ENCODE data around the gene RYR3. TPM values are rescaled to one million over a fixed set of nuclear protein-coding genes. Genes with fewer than 3 reads are reported as not detected.
"Not testable (repeated sequence)": the region's sequence is repeated elsewhere in the genome, so short reads cannot be mapped to it uniquely, and the experiment has no call there.

RYR3 gene
- total and polyA plus RNA-seq, 5 donors = 0.06 to 0.28 (median 0.09) TPM

GRCh38 chr15:33581032-33581431, 270.3 kb downstream of the RYR3 start:
- Histone ChIP-seq H3K4me1 (ENCODE audit: control insufficient read depth, insufficient read depth, low read length) (no peaks in the 10 kb centered on the region), H3K27ac (ENCODE audit: low read length) (no peak overlapping the region), H3K4me3 (ENCODE audit: low read length) (no peak overlapping the region), H3K9me3 (ENCODE audit: control insufficient read depth, low read length) (no peaks in the 10 kb centered on the region), H3K27me3 (ENCODE audit: control insufficient read depth, insufficient read depth) (no peaks in the 10 kb centered on the region)
- intact Hi-C loops (cut with DNase I) = no loop called here
- WGBS = 37% methylated on average over 3 of the region's 3 CpGs
- ATAC-seq (no peak), DNase-seq (no peak)

- intact Hi-C loops (cut with DNase I) = no loop called here
- ATAC-seq (peak; percentile 52 to 59), DNase-seq (no peak)
- WGBS = 49% methylated on average over 8 of the region's 8 CpGs
- no peaks in the 10 kb centered on the region for H3K4me1 ChIP-seq (ENCODE audit: control insufficient read depth, insufficient read depth, low read length)
- no peaks in the 10 kb centered on the region for H3K27me3 ChIP-seq (ENCODE audit: control insufficient read depth, insufficient read depth)
- no peaks in the 10 kb centered on the region for H3K9me3 ChIP-seq (ENCODE audit: control insufficient read depth, low read length)
- H3K27ac ChIP-seq (ENCODE audit: low read length) = no peak overlapping the region
- H3K4me3 ChIP-seq (ENCODE audit: low read length) = no peak overlapping the region
These were observed 274.0 kb downstream of the RYR3 start for GRCh38 chr15:33584797-33585196.

GRCh38 chr15:33586786-33587697, 276.3 kb downstream of the RYR3 start:
- Histone ChIP-seq H3K4me1 (ENCODE audit: control insufficient read depth, insufficient read depth, low read length) (no peaks in the 10 kb centered on the region), H3K27ac (ENCODE audit: low read length) (no peak overlapping the region), H3K4me3 (ENCODE audit: low read length) (no peak overlapping the region), H3K27me3 (ENCODE audit: control insufficient read depth, insufficient read depth) (no peaks in the 10 kb centered on the region), H3K9me3 (ENCODE audit: control insufficient read depth, low read length) (no peaks in the 10 kb centered on the region)
- intact Hi-C loops (cut with DNase I) = no loop called here
- ATAC-seq (no peak), DNase-seq (no peak)
- 80% methylated on average over 17 of the region's 17 CpGs for WGBS

DNA sequence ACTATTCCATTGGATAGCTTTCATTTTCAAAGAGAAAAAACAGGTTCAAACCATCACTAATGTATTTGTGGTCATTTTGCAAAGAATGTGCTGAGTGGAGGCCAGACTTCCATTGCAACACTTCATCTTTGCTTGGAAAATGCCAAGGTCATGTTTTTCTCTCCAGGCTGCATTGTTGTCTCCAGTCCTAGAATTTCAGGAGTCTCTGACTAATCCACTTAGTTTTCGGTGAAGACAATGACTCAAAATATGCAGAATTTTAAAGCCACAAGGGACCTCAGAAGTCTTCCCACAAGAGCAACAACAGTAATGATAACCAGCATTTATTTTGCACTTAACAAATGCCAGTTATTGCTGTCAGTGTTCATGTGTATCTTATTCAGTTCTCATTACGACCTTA, 277.0 kb downstream of the RYR3 start:
- no peak overlapping the region for H3K4me3 ChIP-seq (ENCODE audit: low read length)
- 47% methylated on average over 2 of the region's 2 CpGs for WGBS
- DNase-seq (no peak), ATAC-seq (no peak)
- H3K27me3 ChIP-seq (ENCODE audit: control insufficient read depth, insufficient read depth) = no peaks in the 10 kb centered on the region
- intact Hi-C loops (cut with DNase I) = no loop called here
- no peak overlapping the region for H3K27ac ChIP-seq (ENCODE audit: low read length)
- H3K4me1 ChIP-seq (ENCODE audit: control insufficient read depth, insufficient read depth, low read length) = no peaks in the 10 kb centered on the region
- no peaks in the 10 kb centered on the region for H3K9me3 ChIP-seq (ENCODE audit: control insufficient read depth, low read length)

GRCh38 chr15:33592864-33593263, 282.1 kb downstream of the RYR3 start:
- ATAC-seq (no peak), DNase-seq (no peak)
- Histone ChIP-seq H3K4me3 (ENCODE audit: low read length) (no peak overlapping the region), H3K27ac (ENCODE audit: low read length) (no peak overlapping the region), H3K27me3 (ENCODE audit: control insufficient read depth, insufficient read depth) (no peaks in the 10 kb centered on the region), H3K9me3 (ENCODE audit: control insufficient read depth, low read length) (no peaks in the 10 kb centered on the region), H3K4me1 (ENCODE audit: control insufficient read depth, insufficient read depth, low read length) (no peaks in the 10 kb centered on the region)
- 82% methylated on average over 5 of the region's 5 CpGs for WGBS
- intact Hi-C loops (cut with DNase I) = no loop called here

DNA sequence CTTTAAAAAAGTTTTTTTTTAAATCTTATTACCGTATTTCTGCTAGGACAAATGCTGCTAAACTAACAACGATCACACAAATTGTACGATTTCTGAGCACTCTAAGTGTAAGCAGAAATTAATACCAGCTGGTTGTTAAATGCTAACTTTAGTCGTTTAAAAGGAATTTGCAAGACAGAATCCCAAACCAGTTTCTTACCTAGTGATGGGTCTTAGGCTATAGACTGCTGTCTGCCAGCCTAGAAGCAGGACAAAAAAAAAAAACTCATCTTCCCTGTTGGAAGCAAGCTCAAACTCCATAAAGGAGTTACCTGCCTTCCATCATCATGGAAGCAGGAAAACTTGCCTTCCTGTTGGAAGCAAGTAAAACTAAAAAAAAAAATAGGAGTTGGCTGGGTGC, 287.6 kb downstream of the RYR3 start:
- H3K4me1 ChIP-seq (ENCODE audit: control insufficient read depth, insufficient read depth, low read length); DNase-seq: not testable (repeated sequence)
- WGBS = 68% methylated on average over 4 of the region's 4 CpGs

GRCh38 chr15:33600212-33600611, 289.4 kb downstream of the RYR3 start:
- ATAC-seq = no peak
- H3K4me3 ChIP-seq (ENCODE audit: low read length) = no peak overlapping the region
- intact Hi-C loops (cut with DNase I) = no loop called here
- H3K4me1 ChIP-seq (ENCODE audit: control insufficient read depth, insufficient read depth, low read length) = no peaks in the 10 kb centered on the region
- H3K9me3 ChIP-seq (ENCODE audit: control insufficient read depth, low read length) = no peaks in the 10 kb centered on the region
- WGBS = 78% methylated on average over 7 of the region's 7 CpGs
- no peak overlapping the region for H3K27ac ChIP-seq (ENCODE audit: low read length)
- no peaks in the 10 kb centered on the region for H3K27me3 ChIP-seq (ENCODE audit: control insufficient read depth, insufficient read depth)
- no peak for DNase-seq

More for the DNA sequence above, 287.6 kb downstream of the RYR3 start:
- ATAC-seq; H3K9me3 ChIP-seq (ENCODE audit: control insufficient read depth, low read length); intact Hi-C loops (cut with DNase I); H3K27ac ChIP-seq (ENCODE audit: low read length); H3K27me3 ChIP-seq (ENCODE audit: control insufficient read depth, insufficient read depth); H3K4me3 ChIP-seq (ENCODE audit: low read length): not testable (repeated sequence)

- no peak for DNase-seq
- H3K9me3 ChIP-seq (ENCODE audit: control insufficient read depth, low read length) = no peaks in the 10 kb centered on the region
- intact Hi-C loops (cut with DNase I) = no loop called here
- no peaks in the 10 kb centered on the region for H3K27me3 ChIP-seq (ENCODE audit: control insufficient read depth, insufficient read depth)
- WGBS = 93% methylated on average over 4 of the region's 4 CpGs
- no peak overlapping the region for H3K27ac ChIP-seq (ENCODE audit: low read length)
- ATAC-seq = no peak
- no peaks in the 10 kb centered on the region for H3K4me1 ChIP-seq (ENCODE audit: control insufficient read depth, insufficient read depth, low read length)
- H3K4me3 ChIP-seq (ENCODE audit: low read length) = no peak overlapping the region
These were observed 290.7 kb downstream of the RYR3 start for GRCh38 chr15:33601461-33601860.

GRCh38 chr15:33608714-33609113, 297.9 kb downstream of the RYR3 start:
- Histone ChIP-seq H3K27me3 (ENCODE audit: control insufficient read depth, insufficient read depth) (no peaks in the 10 kb centered on the region), H3K4me3 (ENCODE audit: low read length) (no peak overlapping the region), H3K27ac (ENCODE audit: low read length) (no peak overlapping the region), H3K9me3 (ENCODE audit: control insufficient read depth, low read length) (no peaks in the 10 kb centered on the region), H3K4me1 (ENCODE audit: control insufficient read depth, insufficient read depth, low read length) (no peaks in the 10 kb centered on the region)
- intact Hi-C loops (cut with DNase I) = no loop called here
- ATAC-seq (no peak), DNase-seq (no peak)
- 45% methylated on average over 7 of the region's 7 CpGs for WGBS

DNA sequence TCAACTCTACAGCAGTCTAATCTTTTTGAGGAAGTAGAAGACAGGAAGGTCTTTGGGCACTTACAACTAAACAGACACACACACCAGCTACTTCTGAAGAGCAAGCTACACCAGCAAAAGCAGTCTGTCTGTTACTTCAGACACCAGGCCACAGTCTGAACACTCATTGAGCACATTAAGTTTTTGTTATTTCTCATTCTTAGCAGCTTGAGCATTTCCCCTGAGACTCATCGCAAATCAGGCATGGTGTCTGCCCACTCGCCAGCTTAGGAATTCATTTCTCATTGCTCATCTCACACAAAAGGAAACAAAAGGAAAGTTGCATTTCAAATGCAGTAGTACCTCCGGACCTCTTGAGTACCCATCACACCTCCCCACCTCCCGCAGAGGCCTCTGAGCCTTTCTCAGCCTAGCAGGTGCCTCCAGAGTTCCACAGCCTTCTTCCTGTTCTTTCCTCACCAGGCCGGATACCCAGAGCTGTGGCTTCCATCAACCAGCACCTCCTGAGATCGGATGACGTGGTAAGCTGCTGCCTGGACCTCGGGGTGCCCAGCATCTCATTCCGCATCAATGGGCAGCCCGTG, 302.0 kb downstream of the RYR3 start:
- H3K4me1 ChIP-seq (ENCODE audit: control insufficient read depth, insufficient read depth, low read length) = no peaks in the 10 kb centered on the region
- WGBS = 78% methylated on average over 10 of the region's 10 CpGs
- no peak overlapping the region for H3K27ac ChIP-seq (ENCODE audit: low read length)
- H3K27me3 ChIP-seq (ENCODE audit: control insufficient read depth, insufficient read depth) = peaks cover 2% of the 10 kb centered on the region
- H3K9me3 ChIP-seq (ENCODE audit: control insufficient read depth, low read length) = no peaks in the 10 kb centered on the region
- DNase-seq = no peak
- intact Hi-C loops (cut with DNase I) = no loop called here
- ATAC-seq = no peak
- H3K4me3 ChIP-seq (ENCODE audit: low read length) = no peak overlapping the region

DNA sequence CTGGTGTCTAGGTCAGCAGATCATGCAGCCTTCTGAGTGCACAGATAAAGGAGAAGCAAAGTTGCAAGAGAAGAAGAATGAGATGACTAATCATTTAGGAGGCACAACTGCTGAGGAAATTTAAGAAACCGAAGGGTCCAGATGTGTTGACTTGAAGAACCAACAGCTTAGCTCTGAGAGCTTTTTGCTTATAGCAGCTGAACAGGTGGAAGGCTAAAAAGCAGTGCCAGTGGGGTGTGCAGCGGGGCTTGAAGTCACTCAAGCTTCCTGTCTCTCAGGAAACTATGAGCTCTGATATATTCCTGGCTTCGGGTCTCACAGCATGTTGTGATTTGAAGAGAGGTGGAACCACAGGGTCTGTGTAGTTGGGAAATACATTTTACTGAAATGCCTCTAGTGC, 305.7 kb downstream of the RYR3 start:
- Histone ChIP-seq H3K4me3 (ENCODE audit: low read length) (no peak overlapping the region), H3K9me3 (ENCODE audit: control insufficient read depth, low read length) (no peaks in the 10 kb centered on the region), H3K4me1 (ENCODE audit: control insufficient read depth, insufficient read depth, low read length) (no peaks in the 10 kb centered on the region), H3K27me3 (ENCODE audit: control insufficient read depth, insufficient read depth) (peaks cover 2% of the 10 kb centered on the region), H3K27ac (ENCODE audit: low read length) (no peak overlapping the region)
- WGBS = 57% methylated on average over 3 of the region's 3 CpGs
- DNase-seq (no peak), ATAC-seq (no peak)
- intact Hi-C loops (cut with DNase I) = no loop called here

Data from right cardiac atrium (tissue), 5 donors.